Measurements from ENCODE around the gene TMCO4. TPM values are rescaled to one million over a fixed set of nuclear protein-coding genes. Genes with fewer than 3 reads are reported as not detected.

TMCO4 gene
- total and polyA plus RNA-seq, 2 of the 4 experiments (the other 2 are of a cell fraction): 7.3 to 8.6 TPM

DNA sequence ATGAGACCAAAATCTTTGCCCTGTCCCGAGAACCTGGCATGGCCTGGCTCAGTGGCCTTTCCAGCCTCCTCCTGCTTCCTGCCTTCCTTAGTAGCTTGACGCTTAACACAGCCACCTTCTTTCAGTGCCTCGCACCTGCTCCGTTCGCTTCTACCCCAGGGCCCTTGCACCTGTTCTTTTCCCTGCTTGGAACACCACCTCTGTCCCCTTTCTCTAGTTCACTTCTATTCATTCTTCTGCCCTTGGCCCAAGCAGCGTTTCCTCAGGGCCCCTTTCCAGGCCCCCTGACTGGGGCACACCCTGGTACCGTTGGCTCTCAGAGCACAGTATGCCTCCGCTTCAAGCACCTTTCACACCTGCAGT lies 144.0 kb downstream of the TMCO4 start:
- intact Hi-C loops (cut with micrococcal nuclease): no loop called here
- no TSS peak for BruUV-seq (replicated peaks)

More for the DNA sequence above, 144.0 kb downstream of the TMCO4 start:
- no peak overlapping the region for H2AFZ ChIP-seq (replicated peaks; ENCODE audit: low read length, poor library complexity)
- DNase-seq (no peak), ATAC-seq (ENCODE audit: low read depth) (no peak)
- no peak overlapping the region for H2AK9ac ChIP-seq (replicated peaks; ENCODE audit: low read depth, low read length, poor library complexity)
- WGBS, 2 experiments (ENCODE audit: extremely low coverage in 2 of 2, insufficient read length in 1 of 2): 100% methylated on average over 2 of the region's 8 CpGs; no CpG with 5 or more reads in 1 of the 2 experiments
- H3K18ac ChIP-seq (ENCODE audit: low read depth, low read length): no peak overlapping the region
- peaks cover 0 to 31% of the 10 kb centered on the region in 2 experiments; a peak in 2 of 4 replicates for H3K79me1 ChIP-seq (ENCODE audit: low read depth in 1 of 2, low read length in 2 of 2)
- H4K20me1 ChIP-seq (ENCODE audit: insufficient read depth, low read length): peaks cover 39% of the 10 kb centered on the region
- ChIA-PET CTCF (no interaction called here), POLR2A (ENCODE audit: unreplicated experiment) (no interaction called here)
- no peak overlapping the region for H2BK120ac ChIP-seq (ENCODE audit: low read depth, low read length)
- H2BK20ac ChIP-seq (ENCODE audit: low read depth, low read length): no peak overlapping the region
- no peak overlapping the region for H4K91ac ChIP-seq (ENCODE audit: insufficient read depth, low read depth, low read length)
- no peaks in the 10 kb centered on the region for H3K27me3 ChIP-seq (ENCODE audit: control insufficient read depth, insufficient read depth, low read length)
- peaks cover 6% of the 10 kb centered on the region for H3K9me1 ChIP-seq (ENCODE audit: insufficient read depth, low read length)
- no peak overlapping the region for H3K23ac ChIP-seq (ENCODE audit: low read depth, low read length)
- no peak overlapping the region for H3K27ac ChIP-seq (ENCODE audit: insufficient read depth, low read length)
- H3K4ac ChIP-seq (ENCODE audit: low read depth, low read length): no peak overlapping the region
- H2AK5ac ChIP-seq (ENCODE audit: low read depth, low read length): no peak overlapping the region
- H3K9me3 ChIP-seq (ENCODE audit: control insufficient read depth, insufficient read depth, low read length): no peaks in the 10 kb centered on the region
- H3K9ac ChIP-seq (ENCODE audit: low read depth, low read length): no peak overlapping the region
- no peak overlapping the region for H2BK5ac ChIP-seq (ENCODE audit: low read depth, low read length, poor library complexity, severe bottlenecking)
- H3K4me1 ChIP-seq (ENCODE audit: control insufficient read depth, insufficient read depth, low read length): peaks cover 5% of the 10 kb centered on the region; the same call in 1 of the 2 replicates
- no peak overlapping the region for H2BK15ac ChIP-seq (ENCODE audit: low read depth, low read length)
- no peak overlapping the region for H3K4me2 ChIP-seq (ENCODE audit: low read depth, low read length)
- dilution Hi-C loops (cut with HindIII; ENCODE audit: low sequenced_read_pairs, unreplicated experiment): no loop called here
- no peak overlapping the region for H3K4me3 ChIP-seq (ENCODE audit: insufficient read depth, low read depth, low read length)
- no peak overlapping the region for H3K56ac ChIP-seq (ENCODE audit: extremely low read depth, insufficient read depth, low read length)
- H4K8ac ChIP-seq (ENCODE audit: low read depth in 2 of 2, low read length in 2 of 2): no peak overlapping the region
- in situ Hi-C loops (cut with MboI; ENCODE audit: low sequenced_read_pairs): no loop called here
- TF ChIP-seq MAFK (IDR thresholded peaks at IDR 0.05; ENCODE audit: low read depth, low read length) (no peak), FOS (IDR thresholded peaks at IDR 0.05; ENCODE audit: low read depth, low read length) (no peak), POLR2A (IDR thresholded peaks at IDR 0.05; ENCODE audit: low read depth, low read length) (no peak), MXI1 (IDR thresholded peaks at IDR 0.05; ENCODE audit: borderline replicate concordance, low read depth, low read length) (no peak)
- H3K36me3 ChIP-seq (ENCODE audit: control insufficient read depth, insufficient read depth, low read length): peaks cover 23% of the 10 kb centered on the region; the same call in 1 of the 2 replicates
- no peak overlapping the region for H4K5ac ChIP-seq (ENCODE audit: low read depth, low read length)
- no peak overlapping the region for H3K14ac ChIP-seq (replicated peaks; ENCODE audit: low read depth, low read length)
